Stimulated activated naive CD4-positive, alpha-beta T cell (primary cell): ENCODE data around the gene BTBD2.

Experiments used
- DNase-seq, 6 experiments: peaks; one replicate each; lab custom pipeline; 2025; lab: John Stamatoyannopoulos, UW

BTBD2 gene

DNA sequence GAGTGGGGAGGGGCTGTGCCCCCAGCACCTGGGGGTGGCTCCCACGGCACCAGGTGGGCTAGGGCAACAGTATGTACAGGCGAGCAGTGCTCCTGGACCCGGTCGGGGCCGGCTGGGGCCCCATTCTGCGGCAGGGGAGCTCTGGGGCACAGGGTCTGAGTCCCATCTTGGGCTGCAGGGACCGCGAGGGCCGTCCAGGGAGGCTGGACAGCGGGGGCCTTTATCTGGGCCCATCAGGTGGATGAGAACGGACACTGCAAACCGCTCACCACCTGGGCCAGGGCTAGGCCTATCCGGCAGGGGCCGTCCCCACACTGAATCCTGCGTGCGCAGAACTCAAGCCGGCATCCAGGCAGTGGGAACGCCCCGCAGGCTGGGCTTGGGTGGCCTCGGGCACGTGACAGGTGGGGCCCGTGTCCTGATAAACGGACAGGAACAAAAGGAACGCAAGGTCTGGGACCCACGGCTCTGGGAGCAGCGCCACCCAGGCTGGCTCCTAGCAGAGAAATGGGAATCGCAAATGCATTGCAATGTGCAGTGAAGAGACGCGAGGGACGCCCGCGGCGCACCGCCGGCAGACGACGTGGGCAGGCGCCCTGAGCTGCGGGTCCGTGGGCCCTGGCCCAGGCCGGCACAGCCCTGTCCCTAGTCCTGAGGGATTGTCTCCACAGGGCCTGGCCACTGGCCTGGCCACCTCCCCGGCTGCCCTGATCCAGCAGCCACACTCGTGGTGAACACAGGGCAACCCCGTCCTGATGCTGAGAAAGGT lies 29.7 kb downstream of the BTBD2 start:
- no peak for DNase-seq

DNA sequence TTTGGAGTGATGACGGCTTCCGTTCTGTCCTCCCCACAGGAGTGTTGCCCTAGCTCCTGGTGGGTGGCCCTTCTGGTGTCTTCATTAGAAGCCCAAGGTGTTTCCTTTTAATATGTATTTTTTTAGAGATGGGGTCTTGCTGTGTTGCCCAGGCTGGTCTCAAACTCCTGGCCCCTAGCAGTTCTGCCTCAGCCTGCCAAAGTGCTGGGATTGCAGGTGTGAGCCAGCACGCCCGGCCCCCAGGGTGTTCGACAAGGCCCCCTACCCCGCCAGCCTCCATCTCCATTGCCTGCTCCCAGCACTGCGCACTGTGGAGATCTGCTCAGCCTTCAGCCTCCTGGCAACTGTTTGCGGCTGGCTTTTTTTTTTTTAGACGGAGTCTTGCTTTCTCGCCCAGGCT lies 31.2 kb downstream of the BTBD2 start:
- DNase-seq = no peak

DNA sequence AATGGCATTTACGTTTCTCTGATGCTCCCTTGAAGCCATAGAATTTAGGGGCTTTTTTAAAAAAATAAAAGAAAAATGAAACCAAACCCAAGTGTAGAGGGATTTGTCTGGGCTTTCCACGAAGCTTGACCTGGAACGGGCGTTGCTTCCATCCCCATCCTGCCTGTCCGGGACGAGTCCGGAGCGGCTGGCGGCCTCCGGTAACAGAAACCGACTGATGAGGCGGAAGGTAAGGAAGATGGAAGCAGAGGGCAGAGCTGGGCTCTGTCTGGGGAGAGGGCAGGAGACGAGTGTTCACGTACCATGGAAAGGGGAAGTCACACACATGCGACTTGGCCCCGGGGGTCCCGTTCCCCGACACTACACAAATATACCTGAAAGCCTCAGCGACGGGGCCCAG lies 34.3 kb downstream of the BTBD2 start:
- no peak for DNase-seq

DNA sequence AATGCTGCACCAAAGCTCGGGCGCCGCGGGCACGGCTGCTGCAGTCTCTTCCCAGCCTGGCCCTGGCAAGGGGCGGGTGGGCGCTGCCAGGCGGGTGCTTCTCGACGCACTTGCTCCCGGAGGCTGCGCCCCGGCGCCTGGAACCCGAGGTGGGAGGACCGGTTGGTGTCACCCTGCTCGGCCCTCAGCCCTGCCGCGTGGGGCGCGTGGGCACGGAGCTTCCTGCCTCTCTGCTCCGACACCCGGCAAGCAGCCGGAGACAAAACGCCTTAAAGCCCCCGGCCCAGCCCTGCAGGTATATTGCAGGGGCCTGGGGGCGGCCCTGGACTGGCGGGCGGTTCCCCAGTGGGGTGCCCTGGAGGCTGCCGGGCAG lies 34.7 kb downstream of the BTBD2 start:
- DNase-seq = no peak

DNA sequence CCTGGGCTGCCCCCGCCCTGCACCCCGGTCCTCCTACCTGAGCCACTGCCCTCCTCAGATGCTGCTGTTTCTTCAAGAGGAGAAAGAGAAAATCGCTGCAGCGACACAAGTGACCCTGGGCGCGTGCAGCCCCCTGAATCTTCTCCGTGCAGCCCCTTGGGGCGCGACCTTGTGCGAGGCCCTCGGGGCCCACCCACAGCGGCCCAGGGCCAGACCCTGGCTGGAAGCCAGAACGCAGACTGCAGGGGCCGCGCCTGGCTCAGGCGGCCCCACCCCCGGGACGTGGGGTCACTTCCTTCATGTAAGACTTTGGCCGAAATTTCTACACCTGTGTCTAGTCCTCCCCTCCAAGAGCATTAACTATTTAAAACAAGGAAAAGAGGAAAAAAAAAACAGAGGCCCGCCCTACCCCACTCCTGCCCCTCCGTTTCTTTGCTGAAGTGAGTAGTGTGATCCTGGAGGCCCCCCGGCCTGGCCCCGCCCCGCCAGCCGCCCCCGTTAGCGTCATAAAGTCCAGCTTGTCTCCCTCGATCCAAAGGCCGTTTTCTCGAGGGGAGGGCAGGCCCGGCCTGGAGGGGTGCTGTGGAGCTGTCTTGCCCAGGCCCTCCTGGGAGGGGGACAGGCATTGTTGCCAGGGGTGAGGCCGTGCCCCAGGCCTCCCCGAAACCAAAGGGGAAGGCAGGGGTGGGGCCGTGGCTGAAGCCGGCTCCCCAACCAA lies 35.3 kb downstream of the BTBD2 start:
- DNase-seq = no peak

DNA sequence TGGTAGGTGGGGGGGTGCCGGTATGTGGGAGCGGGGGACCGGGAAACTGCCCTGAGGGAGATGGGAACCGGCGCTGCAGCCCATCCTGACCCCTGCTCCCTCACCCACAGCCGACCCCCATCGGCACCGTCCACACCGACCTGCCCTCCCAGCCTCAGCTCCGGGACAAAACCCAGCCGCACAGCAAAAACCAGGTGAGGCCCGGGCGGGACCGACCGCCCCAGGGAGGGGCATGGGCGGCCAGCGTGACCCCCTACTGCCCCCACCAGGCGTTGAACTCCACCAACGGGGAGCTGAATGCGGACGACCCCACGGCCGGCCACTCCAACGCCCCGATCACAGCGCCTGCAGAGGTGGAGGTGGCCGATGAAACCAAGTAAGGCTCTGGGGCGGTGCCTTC lies 35.9 kb downstream of the BTBD2 start:
- DNase-seq = no peak

DNA sequence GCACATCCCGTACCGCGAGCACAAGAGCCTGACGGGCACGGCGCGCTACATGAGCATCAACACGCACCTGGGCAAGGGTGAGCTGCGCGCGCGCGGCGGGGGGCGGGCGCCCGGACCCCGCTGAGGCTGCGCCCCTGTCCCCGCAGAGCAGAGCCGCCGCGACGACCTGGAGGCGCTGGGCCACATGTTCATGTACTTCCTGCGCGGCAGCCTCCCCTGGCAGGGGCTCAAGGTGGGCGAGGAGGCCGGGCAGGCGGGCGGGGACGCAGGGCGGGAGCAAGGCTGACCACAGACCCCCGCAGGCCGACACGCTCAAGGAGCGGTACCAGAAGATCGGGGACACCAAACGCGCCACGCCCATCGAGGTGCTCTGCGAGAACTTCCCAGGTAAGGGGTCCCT lies 36.5 kb downstream of the BTBD2 start:
- DNase-seq = no peak

DNA sequence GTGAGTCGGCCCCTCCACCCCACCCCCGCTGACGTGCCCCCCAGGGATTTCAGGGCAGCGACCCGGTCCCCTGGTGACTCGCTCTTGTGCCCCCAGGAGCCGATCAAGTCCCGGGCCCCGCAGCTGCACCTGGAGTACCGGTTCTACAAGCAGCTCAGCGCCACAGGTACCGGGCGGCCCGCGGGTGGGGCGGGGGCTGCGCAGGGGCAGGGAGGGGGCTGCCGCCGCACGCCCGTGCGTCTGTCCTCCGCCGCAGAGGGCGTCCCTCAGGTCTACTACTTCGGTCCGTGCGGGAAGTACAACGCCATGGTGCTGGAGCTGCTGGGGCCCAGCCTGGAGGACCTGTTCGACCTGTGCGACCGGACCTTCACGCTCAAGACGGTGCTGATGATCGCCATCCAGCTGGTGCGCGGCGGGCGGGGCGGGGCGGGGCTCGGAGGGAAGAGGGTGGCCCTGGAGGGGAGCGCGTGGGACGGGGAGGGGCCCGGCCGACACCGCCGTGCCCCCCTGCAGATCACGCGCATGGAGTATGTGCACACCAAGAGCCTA lies 37.1 kb downstream of the BTBD2 start:
- no peak for DNase-seq

DNA sequence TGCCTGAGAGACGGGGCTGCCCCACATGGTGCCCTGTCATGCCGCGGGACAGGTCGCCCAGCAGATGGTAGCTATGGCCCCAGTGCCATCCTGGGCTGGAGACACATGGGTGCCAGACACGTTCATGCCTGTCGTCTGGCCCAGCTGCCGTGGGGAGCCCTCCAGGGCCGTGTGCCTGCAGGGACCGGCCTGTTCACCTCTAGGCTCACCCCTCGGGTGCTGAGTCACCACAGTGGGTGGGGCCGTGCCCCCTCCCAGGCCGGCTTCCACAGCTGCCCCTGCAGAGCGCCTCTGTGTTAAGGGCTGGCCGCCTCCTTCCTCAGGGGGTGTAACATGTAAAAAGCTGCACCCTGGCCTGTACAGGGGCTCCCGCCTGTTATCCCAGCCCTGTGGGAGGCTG lies 38.4 kb downstream of the BTBD2 start:
- DNase-seq = no peak

DNA sequence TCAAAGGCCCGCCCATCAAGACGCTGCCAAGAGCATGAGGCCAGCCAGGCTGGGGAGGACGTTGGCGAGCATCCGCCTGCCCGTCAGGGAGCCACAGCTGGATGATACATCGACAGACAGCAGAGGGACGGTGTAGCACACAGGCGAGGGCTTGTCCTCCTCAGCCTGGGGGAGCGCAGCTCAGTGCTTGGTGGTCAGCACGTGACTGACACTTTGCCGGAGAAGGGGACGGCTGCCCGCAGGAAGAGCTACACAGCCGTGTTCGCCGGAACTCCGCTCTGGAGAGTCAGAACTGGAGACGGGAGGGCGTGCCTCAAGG lies 40.4 kb downstream of the BTBD2 start:
- no peak for DNase-seq

DNA sequence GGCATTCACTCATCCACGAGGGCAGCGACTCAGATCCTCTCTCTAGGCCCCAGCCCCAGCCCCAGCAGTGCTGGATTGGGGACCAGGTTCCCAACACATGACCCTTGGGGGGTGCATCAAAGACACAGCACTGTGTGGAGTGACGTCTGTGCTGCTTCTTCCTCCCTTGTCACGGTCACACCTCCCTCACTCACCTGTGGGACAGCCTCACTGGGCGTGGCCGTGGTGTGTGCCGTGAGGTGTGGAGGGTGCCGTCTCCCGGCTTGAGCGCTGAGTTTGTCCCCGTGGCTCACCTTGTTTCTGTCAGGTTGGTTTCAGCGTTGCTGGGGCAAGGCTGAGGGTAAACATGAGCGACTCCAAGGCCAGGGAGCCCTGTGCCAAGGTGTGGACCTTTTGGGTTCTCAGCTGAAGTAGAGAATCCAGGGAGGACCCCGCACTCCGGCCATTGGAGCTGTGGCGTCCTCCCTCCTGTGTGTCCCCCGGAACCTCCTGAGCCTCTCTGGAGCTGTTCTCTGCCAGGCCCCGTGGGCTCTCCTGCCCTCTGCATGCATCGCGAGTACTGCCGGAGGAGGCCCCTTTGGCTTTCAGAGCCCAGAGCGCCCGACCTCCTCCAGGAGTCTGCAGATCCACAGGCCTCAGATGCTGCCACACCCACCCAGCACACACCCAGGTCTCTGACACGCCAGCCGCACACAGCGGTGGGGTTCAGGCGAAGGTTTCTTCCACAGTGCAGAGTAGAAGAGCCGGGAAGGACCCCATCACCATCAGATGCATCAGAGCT lies 40.9 kb downstream of the BTBD2 start:
- no peak for DNase-seq

DNA sequence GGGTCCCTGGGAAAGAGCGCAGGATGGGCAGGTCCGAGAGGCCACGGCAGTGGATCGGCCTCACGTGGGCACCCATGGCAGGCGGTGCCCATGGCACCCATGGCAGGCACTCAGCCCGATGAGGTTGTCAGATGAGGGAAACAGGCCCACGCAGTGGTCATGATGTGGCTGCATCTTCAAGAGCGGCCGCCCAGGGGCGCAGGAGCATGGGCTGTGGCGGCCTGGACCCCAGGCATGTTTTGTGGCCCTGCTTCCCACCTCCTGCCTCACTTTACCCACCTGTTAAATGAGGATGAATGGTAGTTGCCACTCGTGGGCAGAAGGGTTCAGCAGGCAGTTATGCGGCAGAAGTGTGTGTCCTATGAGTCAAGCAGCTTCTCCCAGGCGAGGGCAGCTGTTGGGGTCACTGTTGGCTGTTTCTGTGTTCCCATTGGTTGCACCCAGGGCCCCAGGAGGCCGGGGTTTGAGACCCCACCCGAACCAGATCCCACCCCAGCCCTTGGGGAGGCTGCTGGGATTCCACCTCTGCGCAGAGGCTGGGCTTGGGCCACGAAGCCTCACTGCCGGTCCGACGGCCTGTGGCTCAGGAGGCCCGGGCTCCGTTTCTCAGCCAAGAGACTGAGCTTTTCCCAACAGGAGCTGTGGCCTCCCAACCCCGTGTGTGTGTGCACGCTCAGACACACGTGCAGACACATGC lies 44.6 kb downstream of the BTBD2 start:
- no peak for DNase-seq

DNA sequence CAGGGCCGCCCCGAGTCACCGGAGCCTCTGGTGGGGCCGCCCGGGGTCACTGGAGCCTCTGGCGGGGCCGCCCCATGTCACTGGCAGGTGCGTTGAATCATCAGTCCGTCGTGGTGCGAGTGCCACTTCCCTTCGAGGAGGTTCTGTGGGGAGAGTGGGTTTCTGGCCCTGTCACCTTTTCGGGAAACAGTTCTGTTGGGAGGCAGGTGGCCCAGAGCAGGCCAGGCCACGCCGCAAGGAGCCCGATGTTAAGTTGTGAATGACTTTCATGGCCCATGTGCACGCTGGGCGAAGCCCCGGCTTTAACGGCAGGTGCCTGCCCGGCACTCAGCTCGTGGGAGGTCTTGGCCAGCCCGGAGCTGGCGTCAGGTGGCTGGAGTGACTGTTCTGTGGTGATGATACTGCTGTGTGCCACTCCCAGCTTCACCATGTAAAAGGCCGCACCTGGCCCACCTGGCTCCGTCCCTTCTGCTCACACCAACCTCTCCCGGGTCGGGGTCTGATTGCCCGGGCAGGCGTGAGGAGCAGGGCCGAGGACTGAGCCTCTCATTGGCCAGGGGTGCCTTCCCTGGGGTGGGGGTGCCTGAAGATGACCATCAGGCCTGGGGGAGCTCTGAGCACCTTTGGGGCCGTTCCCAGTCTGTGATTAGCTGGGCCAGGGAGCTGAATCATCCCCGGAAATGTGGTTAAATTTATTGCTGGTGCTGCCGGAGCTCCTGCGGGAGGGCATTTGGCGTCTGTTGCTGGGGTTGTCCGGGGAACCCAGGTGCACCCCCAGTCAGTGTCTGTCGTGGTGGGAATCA lies 45.3 kb downstream of the BTBD2 start:
- no peak for DNase-seq

DNA sequence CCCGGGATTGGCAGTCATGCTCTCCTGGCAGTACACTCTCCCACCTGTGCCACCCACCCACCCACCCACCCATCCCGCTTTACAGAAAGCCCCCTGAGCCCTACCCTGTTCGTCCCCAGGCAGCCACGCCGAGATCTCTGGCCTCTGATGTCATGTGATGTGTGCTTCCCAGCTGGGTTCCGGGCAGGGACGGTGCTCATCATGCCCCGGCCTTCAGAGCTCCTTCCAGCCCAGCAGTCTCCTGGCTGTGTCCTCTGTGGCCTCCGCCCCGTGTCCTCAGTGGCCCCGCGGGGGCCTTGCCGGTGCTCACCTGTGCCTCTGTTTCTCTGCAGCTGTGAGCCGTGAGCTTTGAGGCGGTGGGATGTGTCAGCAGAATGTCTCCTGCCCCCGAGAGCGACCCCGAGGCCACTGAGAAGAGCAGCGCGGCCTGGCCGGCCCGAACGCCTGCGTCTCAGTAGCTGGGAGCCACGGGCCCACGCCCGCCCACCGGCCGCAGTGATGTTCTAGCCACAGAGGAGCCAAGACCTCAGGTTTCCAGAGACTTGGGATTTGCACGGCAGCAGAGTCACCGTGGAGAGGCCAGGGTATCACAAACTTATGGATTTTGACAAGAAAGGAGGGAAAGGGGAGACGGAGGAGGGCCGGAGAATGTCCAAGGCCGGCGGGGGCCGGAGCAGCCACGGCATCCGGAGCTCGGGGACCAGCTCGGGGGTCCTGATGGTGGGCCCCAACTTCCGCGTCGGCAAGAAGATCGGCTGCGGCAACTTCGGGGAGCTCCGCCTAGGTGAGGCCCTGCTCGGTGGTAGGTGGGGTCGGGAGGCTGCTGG lies 46.1 kb downstream of the BTBD2 start:
- DNase-seq = no peak

DNA sequence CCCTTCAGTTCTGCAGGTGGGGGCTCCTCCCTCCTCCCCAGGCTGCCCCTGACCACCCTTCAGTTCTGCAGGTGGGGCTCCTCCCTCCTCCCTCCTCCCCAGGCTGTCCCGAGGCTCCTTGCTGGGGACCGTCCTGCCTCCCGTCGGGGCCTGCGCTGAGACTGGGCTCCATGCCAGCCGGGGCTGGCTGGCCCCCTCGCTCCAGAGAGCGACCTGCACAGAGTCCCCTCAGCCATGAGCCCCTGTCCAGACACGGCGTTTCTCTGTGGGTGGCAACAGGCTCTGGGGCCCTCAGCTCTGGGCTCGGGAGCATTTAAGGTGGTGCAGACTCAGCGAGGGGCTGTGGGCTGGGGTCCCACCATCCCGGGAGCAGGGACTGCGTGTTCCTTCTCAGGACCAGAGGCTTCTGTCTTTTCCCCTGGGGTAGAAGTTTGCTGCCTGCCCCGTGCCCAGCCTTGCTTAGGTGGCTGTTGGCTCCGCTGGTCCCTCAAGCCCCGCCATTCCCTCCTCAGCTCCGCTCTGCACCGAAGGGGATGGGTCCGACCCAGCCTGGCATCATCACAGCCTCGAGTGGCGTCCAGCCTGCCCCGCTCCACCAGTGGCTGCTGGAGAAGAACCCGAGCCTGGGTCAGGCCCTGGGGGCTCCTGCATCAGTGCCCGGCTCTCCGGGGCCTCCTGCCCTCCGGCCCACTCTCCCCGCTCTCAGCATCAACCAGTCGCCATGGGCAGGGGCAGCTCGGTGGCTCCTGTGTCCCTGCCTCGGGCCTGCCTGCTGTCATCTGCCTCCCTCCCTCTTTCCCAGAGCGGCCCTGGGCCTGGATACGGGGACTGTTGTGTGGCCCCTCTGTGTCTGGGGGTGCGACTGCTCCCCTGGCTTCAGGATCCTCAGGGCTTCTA lies 47.0 kb downstream of the BTBD2 start:
- DNase-seq = no peak

DNA sequence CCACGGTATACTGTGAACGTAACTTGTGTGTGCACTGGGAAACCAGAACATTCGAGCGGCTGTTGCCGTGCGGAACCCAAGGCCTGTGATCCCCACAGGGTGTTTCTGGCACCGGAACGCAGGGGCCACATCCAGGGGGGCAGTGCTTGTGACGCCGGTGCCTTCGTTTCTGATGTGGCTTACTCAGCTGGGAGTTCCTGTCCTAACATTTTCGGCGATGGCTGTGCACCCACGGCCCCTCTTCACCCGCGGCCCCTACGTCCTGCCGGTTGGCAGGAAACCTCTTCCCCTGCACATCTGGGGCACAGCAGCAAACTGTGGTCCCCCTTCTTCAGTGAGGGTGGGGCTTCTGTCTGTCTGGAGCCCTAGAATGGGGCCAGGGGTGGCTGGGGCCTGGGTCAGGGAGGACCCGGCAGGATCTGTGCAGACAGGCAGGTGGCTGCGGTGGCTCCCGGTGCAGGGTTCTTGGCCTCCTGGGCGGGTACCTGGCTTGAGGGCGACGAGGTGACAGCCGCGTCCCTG lies 48.4 kb downstream of the BTBD2 start:
- peak in 5 of 6 experiments; percentile 10 to 38 (median 26) for DNase-seq

DNA sequence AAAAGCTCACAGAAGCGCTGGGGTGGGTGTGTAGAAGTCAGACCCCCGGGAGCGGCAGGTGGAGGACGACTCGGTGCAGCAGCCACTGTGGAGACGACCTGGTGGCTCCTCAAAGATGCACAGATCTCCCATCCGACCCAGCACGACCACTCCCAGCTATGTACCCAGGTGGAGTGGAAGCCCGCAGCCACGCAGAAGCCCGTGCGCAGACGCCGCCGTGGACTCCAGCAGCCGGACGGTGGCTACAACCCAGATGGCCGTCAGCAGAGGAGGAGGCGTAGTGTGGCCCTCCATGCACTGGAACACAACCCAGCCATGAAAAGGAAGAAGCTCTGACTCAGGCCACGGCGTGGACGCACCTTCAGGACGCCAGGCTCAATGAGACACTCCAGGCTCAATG lies 52.8 kb downstream of the BTBD2 start:
- no peak for DNase-seq

DNA sequence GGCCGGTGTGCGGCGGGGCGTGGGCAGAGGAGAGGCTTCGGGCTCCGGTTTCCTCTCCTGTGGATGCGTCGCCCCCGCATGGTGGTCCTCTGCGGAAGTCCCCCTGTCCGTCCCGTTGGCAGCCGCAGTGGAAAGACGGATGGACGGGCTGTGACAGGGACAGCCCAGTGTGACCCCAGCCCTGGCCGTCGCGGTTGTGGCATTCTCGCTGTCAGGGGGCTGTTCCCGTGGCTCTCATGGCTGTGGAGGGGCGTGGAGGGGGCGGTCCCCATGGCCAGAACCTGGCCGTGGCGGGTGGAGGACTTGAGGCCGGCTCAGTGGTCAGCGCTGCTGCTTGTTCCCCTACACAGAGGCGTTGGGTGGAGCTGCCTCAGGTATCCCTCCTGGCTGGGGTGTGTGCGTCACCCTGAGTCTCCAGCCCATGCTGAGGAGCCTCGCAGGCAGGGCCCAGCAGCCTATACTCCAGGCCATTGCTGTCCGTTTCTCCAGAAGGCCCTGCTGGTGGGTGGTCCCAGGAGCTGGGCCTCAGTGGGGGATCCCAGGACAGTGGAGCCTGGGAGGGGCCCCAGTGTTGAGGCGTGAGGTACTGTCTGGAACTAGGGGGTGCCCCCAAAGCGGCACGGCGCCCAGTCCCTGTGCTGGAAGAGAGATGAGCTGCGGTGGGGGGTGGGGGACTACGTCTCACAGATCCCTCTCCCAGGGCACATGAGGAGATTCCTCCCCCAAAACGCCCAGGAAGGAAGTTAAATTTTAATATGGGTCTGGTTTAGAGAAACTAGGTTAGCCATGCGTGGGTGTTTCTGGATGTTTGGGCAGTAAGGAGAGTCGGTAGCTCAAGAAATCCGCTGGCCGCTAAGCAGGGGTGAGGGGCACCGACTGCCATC lies 54.3 kb downstream of the BTBD2 start:
- DNase-seq = no peak
